Subcutaneous adipose tissue (tissue), 4 donors: ENCODE measurements around the gene UNC5B. TPM values are rescaled to one million over a fixed set of nuclear protein-coding genes. Genes with fewer than 3 reads are reported as not detected.

Experiments used
- CTCF ChIP-seq: fragments of 450-650 bp; IDR thresholded peaks from one replicate; pipeline ENCODE4 v1.5.1; 2016; ENCODE audit warnings: low read depth, mild to moderate bottlenecking, control low read depth, antibody characterized with exemption, moderate library complexity
- total RNA-seq, 4 donors: library from RNA; depleted of rRNA; stranded (reverse); fragments of >200 nt; gene quantifications; one replicate each; pipeline ENCODE4 v1.1.0, GENCODE V29; 2016

The UNC5B gene
- total RNA-seq, 4 donors from 2014 or later: 0.22 to 1.1 (median 0.91) TPM

DNA sequence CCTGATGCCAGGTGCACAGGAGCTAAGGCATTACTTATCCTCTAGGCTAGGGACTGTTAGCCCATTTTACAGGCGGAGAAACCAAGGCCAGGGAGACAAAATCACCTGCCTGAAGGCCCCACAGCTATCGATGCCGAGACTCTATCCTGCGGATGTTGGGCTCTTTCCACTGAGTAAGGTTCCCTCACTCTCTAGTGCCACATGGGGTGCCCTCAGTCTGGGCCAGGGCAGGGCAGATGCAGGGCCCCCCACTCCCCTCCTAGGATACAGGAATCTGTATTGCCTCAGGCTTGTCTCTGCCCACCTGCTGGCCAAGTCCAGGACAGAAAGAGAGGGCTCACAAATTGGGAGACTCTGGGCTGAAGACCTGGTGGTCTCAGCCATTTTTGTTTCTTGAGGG lies 45.7 kb downstream of the UNC5B start:
- no peak for TF ChIP-seq CTCF

DNA sequence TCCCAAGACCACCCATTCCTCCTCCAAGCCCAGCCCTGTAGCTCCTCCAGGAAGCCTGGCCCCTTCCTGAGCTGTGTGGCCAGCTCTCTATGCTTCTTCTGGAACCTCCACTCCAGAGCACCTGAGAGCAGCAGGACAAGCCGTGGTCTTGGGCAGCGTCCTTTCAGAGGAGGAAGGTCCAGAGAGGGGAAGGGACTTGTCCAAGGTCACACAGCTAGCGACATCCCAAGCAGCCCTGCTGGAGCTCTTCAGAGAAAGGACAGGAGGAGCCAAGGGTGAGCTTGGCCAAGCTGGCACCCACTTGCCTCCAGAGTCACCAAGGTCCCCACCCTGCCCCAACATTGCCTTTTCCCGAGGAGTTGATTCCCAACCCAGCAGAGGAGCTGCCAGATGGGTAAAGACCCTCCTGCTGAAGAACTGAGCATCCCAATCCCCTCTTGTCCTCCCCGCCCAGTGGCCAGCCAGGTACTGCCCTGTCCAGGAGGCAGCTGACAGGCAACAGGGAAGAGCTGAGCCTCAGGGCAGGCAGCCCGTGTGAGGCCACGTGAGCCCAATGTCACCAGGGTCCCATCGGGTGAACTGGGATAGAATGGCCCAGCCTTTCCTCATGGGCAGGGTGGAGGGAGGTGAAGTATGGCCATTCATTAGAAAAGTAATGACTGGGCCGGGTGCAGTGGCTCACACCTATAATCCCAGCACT lies 46.2 kb downstream of the UNC5B start:
- no peak for TF ChIP-seq CTCF

GRCh38 chr10:71259282-71259681 lies 46.9 kb downstream of the UNC5B start:
- no peak for TF ChIP-seq CTCF

DNA sequence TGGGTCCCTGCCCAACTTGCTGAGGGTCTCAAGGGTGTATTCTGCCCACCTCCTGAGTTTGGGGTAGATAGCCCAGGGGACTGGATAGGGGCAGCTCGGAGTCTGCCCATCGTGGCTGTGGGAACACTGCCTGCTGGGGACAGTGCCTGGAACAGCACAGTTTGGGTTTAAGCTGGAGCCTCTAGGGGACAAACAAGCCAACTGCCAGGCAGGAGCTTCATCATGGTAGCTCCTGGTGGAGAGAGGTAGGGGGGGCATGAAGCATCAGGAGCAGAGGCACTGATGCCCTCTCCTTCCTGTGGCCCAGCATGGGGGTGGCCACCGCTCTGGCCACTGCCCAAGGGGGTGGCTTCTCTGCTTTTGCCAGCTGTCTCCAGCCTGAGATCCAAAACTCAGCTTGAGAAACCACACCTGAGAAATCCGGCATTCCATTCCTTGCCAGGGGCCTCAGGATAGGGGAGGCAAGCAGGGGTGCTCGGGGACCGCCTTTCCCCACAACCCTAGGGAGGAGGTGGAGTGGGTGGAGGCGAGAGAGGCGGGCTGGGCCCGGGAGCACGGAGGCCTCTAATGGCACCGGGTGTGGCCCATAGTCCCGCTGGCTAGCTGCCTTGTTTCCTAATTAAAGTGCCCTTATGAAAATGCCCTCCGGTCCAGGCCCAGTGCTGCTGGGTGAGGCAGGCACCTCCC lies 47.6 kb downstream of the UNC5B start:
- TF ChIP-seq CTCF: no peak

- TF ChIP-seq CTCF: no peak
These were observed 48.4 kb downstream of the UNC5B start for GRCh38 chr10:71260622-71261325.

DNA sequence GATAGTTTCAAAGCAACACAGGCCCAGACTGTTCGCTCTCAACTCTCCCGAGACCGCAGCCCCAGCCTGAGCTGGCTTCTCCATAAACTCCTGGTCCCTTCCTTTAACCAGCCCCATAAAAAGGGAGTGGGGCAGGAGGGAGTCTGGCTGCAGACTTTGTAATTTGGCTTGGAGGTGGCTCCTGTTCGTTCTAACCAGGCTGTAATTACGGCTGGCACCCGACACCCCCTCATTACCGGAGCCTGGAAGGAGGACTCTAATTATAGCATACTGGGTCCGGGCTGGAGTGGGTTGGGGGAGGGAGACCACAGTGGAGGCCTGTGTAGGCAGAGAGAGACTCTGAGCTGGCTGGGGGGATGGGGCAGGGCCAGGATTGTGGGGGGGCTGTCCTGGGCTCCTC lies 49.7 kb downstream of the UNC5B start:
- no peak for TF ChIP-seq CTCF

DNA sequence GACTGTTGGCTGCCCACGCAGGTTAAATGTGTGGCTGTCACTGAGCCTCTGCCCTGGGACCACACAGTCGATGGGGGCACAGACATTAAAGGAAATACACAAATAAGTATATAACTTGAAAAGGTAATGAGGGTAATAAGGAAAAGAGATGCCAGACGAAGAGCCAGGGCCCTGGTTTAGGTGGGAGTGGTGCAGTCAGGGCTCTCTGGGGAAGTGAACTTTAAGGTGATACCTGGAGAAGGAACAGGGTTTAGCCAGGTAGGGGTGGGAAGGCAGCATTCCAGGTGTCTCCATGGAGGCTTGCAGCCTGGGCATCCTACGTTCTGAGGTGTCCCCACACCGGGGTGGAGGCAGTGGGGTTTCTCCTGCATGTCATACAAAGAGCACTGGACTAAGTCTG lies 50.4 kb downstream of the UNC5B start:
- TF ChIP-seq CTCF: no peak
